ENCODE results near the gene ADRB2. TPM values are rescaled to one million over a fixed set of nuclear protein-coding genes. Genes with fewer than 3 reads are reported as not detected.

The ADRB2 gene
- total RNA-seq, 1 donor from 2014 or later = 0.36 TPM

DNA sequence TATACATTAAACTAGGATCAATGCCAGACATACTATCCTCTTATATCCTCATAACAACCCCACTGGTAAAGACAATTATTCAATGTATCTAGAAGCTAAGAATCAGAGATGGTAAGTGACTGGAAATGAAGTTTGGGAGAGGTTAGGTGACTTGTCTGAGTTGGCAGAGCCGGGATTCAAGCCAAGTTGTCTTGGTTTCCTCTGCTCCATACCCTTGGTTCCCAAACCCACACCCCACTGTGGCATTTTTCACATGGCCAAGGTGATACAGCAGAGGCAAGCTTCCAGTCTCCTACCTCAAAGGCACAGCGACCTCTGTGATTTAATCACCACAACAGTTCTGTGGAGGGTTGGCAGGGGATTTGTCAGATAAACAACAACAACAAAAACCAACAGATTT, 34.7 kb upstream of the ADRB2 start:
- no peaks in the 10 kb centered on the region for H3K36me3 Mint-ChIP-seq (ENCODE audit: low read depth, unreplicated experiment)
- H3K27ac Mint-ChIP-seq (ENCODE audit: unreplicated experiment) = no peak overlapping the region
- no peaks in the 10 kb centered on the region for H3K9me3 Mint-ChIP-seq (ENCODE audit: unreplicated experiment)
- TF ChIP-seq, protein P1, sequence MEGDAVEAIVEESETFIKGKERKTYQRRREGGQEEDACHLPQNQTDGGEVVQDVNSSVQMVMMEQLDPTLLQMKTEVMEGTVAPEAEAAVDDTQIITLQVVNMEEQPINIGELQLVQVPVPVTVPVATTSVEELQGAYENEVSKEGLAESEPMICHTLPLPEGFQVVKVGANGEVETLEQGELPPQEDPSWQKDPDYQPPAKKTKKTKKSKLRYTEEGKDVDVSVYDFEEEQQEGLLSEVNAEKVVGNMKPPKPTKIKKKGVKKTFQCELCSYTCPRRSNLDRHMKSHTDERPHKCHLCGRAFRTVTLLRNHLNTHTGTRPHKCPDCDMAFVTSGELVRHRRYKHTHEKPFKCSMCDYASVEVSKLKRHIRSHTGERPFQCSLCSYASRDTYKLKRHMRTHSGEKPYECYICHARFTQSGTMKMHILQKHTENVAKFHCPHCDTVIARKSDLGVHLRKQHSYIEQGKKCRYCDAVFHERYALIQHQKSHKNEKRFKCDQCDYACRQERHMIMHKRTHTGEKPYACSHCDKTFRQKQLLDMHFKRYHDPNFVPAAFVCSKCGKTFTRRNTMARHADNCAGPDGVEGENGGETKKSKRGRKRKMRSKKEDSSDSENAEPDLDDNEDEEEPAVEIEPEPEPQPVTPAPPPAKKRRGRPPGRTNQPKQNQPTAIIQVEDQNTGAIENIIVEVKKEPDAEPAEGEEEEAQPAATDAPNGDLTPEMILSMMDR (IDR thresholded peaks at IDR 0.05; ENCODE audit: unreplicated experiment) = no peak
- no peaks in the 10 kb centered on the region for H3K27me3 Mint-ChIP-seq (ENCODE audit: unreplicated experiment)
- no peaks in the 10 kb centered on the region for H3K4me1 Mint-ChIP-seq (ENCODE audit: unreplicated experiment)
- H3K4me3 Mint-ChIP-seq (ENCODE audit: unreplicated experiment) = no peak overlapping the region
- DNase-seq (ENCODE audit: low spot score) = no peak

DNA sequence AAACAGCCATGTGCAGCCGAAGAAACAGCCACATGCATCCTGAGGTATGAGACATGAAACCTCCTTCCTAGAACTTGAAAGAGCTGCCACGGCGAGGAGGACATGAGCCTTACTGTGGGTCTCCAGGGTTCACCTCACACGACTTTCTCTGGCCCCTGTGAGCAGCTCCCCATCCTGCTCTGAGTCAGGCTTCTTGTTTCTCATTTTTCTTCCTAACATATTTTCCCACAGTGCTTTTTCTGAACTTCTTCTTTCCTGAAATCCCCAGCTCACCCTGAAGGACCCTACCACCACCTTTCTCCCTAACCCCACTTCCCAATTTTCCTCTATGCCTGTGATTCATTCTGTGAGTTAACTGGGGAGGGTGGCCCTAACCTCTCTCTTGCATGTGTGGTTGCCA, 33.7 kb upstream of the ADRB2 start:
- no peaks in the 10 kb centered on the region for H3K9me3 Mint-ChIP-seq (ENCODE audit: unreplicated experiment)
- no peaks in the 10 kb centered on the region for H3K36me3 Mint-ChIP-seq (ENCODE audit: low read depth, unreplicated experiment)
- TF ChIP-seq, protein P1 (IDR thresholded peaks at IDR 0.05; ENCODE audit: unreplicated experiment) = no peak
- H3K4me3 Mint-ChIP-seq (ENCODE audit: unreplicated experiment) = no peak overlapping the region
- H3K27ac Mint-ChIP-seq (ENCODE audit: unreplicated experiment) = no peak overlapping the region
- DNase-seq (ENCODE audit: low spot score) = no peak
- no peaks in the 10 kb centered on the region for H3K4me1 Mint-ChIP-seq (ENCODE audit: unreplicated experiment)
- no peaks in the 10 kb centered on the region for H3K27me3 Mint-ChIP-seq (ENCODE audit: unreplicated experiment)

DNA sequence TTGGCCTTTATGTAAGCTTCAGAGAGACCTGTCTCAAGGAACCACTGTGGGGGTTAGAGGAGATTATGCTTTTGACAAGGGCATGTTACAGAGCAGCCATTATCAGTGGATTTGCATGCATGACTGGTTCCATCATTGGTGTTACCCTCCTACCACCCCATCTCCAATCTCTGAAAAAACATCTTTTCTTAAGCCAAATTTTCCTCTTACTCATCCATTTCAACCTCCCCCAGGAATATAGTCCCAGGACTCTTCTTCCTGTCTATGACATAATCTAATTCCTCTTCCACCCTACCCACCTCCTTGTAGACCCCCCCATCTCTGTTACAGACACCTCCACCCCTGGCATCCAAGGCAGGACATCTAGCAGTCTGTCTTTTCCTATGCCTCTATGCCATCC, 33.1 kb upstream of the ADRB2 start:
- TF ChIP-seq, protein P1 (IDR thresholded peaks at IDR 0.05; ENCODE audit: unreplicated experiment) = no peak
- H3K4me3 Mint-ChIP-seq (ENCODE audit: unreplicated experiment) = no peak overlapping the region

DNA sequence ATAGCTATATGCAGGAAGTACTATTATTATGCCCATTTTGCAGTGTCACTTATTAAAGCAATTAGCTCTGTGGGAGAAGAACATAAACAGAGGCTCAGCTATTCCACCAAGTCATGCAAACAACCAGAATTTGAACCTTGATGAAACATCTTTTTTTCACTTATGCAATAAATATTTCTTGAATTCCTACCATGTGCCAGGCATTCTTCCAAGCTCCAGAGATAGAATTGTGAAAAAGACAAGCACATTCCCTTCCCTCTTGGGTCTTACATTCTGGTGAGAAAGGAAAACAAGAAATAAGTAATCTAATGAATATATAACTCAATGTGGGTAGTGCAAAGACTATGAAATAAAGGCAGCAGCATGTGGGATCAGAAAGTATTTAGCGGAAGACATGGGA, 32.1 kb upstream of the ADRB2 start:
- Mint-ChIP-seq H3K36me3 (ENCODE audit: low read depth, unreplicated experiment) (no peaks in the 10 kb centered on the region), H3K27me3 (ENCODE audit: unreplicated experiment) (no peaks in the 10 kb centered on the region), H3K4me3 (ENCODE audit: unreplicated experiment) (no peak overlapping the region), H3K9me3 (ENCODE audit: unreplicated experiment) (no peaks in the 10 kb centered on the region), H3K27ac (ENCODE audit: unreplicated experiment) (no peak overlapping the region), H3K4me1 (ENCODE audit: unreplicated experiment) (no peaks in the 10 kb centered on the region)
- no peak for DNase-seq (ENCODE audit: low spot score)
- TF ChIP-seq, protein P1 (IDR thresholded peaks at IDR 0.05; ENCODE audit: unreplicated experiment) = no peak

More for the DNA sequence above, 33.1 kb upstream of the ADRB2 start:
- Mint-ChIP-seq H3K4me1 (ENCODE audit: unreplicated experiment) (no peaks in the 10 kb centered on the region), H3K27me3 (ENCODE audit: unreplicated experiment) (no peaks in the 10 kb centered on the region), H3K36me3 (ENCODE audit: low read depth, unreplicated experiment) (no peaks in the 10 kb centered on the region), H3K27ac (ENCODE audit: unreplicated experiment) (no peak overlapping the region), H3K9me3 (ENCODE audit: unreplicated experiment) (no peaks in the 10 kb centered on the region)
- DNase-seq (ENCODE audit: low spot score) = no peak

DNA sequence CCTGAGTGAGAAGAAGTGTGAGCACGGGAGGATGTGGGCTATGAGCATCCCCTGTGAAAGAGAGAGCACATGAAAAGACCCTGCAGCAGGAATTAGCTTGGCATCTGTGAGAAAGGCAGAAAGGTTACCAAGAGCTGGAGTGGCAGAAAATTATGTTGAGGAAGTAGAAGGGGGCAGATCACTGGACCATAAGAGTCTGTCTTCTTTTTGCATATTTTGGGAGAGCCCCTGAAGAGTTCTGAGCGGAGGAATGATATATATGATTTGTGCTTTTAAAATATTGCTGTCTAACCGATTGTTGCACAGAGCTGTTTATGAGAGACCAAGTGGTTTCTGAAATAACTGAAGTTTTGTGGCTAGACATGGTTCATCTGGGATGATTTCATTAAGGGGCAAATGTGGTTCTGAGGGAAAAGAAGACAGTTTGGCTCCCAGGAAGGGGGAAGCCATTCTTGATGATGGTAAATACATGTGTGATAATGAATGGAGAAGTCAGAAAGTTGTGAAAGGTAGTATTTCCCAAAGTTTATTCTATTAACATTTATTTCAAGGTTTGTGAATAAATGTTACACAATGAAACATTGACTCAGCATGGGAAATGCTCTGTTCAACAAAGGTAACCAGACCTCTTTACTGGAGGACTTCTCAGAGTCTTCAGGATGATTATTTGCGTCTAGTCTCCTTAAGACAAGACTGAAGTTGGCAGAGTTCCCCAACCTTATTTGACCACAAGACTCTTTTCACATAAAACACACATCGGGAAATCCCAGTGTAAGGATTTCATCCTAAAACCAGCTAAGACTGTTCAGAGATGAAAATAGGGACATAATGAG, 31.5 kb upstream of the ADRB2 start:
- DNase-seq (ENCODE audit: low spot score) = no peak
- H3K27ac Mint-ChIP-seq (ENCODE audit: unreplicated experiment) = no peak overlapping the region
- no peaks in the 10 kb centered on the region for H3K36me3 Mint-ChIP-seq (ENCODE audit: low read depth, unreplicated experiment)
- H3K4me3 Mint-ChIP-seq (ENCODE audit: unreplicated experiment) = no peak overlapping the region
- no peaks in the 10 kb centered on the region for H3K27me3 Mint-ChIP-seq (ENCODE audit: unreplicated experiment)
- no peaks in the 10 kb centered on the region for H3K9me3 Mint-ChIP-seq (ENCODE audit: unreplicated experiment)
- TF ChIP-seq, protein P1 (IDR thresholded peaks at IDR 0.05; ENCODE audit: unreplicated experiment) = no peak
- no peaks in the 10 kb centered on the region for H3K4me1 Mint-ChIP-seq (ENCODE audit: unreplicated experiment)
